Measurements from ENCODE around the gene DHRS7. TPM values are rescaled to one million over a fixed set of nuclear protein-coding genes. Genes with fewer than 3 reads are reported as not detected.

Gene DHRS7
- polyA plus RNA-seq, 2 of the 4 experiments (the other 2 are of a cell fraction), result 75.4 to 97.5 TPM

GRCh38 chr14:60094306-60094897 lies 70.8 kb downstream of the DHRS7 start:
- Histone ChIP-seq H3K9me3 (no peaks in the 10 kb centered on the region), H3K4me3 (no peak overlapping the region; the same call in 2 of the 3 replicates), H3K4me2 (peak overlapping the region; percentile 80), H3K4me1 (peaks cover 31% of the 10 kb centered on the region), H3K27ac (peak overlapping the region in 1 of 2 experiments; percentile 38; a peak in 2 of 6 replicates)
- POLR2A ChIA-PET, result no interaction called here
- no peak for FAIRE-seq
- CTCF ChIA-PET, result no interaction called here
- peak in 1 of 2 experiments; percentile 16 for DNase-seq (ENCODE audit: low read depth in 1 of 2, low spot score in 1 of 2)
- no peak for ATAC-seq
- no peak for TF ChIP-seq RAD21 (conservative IDR thresholded peaks at IDR 0.05 in 1 of 2, IDR thresholded peaks at IDR 0.05 in 1 of 2)
- no peak for TF ChIP-seq POLR2AphosphoS2 (conservative IDR thresholded peaks at IDR 0.05; ENCODE audit: low read length)
- TF ChIP-seq NR3C1 (IDR thresholded peaks at IDR 0.05), result no peak
- TF ChIP-seq RFX5 (IDR thresholded peaks at IDR 0.05), result no peak
- no peak for TF ChIP-seq CBX2 (IDR thresholded peaks at IDR 0.05; ENCODE audit: borderline replicate concordance, low read depth)
- TF ChIP-seq PHF8 (IDR thresholded peaks at IDR 0.05; ENCODE audit: borderline replicate concordance, low read depth), result no peak
- TF ChIP-seq MYC (IDR thresholded peaks at IDR 0.05; ENCODE audit: borderline replicate concordance, low read length), result no peak
- TF ChIP-seq RNF2 (IDR thresholded peaks at IDR 0.05; ENCODE audit: borderline replicate concordance, low read depth), result no peak
- TF ChIP-seq CHD2 (IDR thresholded peaks at IDR 0.05; ENCODE audit: low read length, partially characterized antibody), result no peak
- no peak for TF ChIP-seq HMGXB4 (CRISPR knock-in tag; IDR thresholded peaks at IDR 0.05; ENCODE audit: borderline replicate concordance)
- WGBS (ENCODE audit: missing lambda C conversion rate), result 80% methylated on average over 5 of the region's 5 CpGs

Other genes starting within 250 kb of the DHRS7 start
- not detected in 2 replicates for gene LRRC9, start 245.3 kb downstream of the DHRS7 start, polyA plus RNA-seq (2011; rRNA removed)
- not detected in 3 replicates for gene LRRC9, start 245.3 kb downstream of the DHRS7 start, polyA plus RNA-seq (2017; fragmentation: RNase III; extraction: RNeasy Plus Mini Kit Qiagen cat#74134 plus additional on column Dnase treatment)
- gene PCNX4, start 73.5 kb downstream of the DHRS7 start, polyA plus RNA-seq (2011; rRNA removed), result 51.0 and 94.5 TPM in 2 replicates
- gene PCNX4, start 73.5 kb downstream of the DHRS7 start, polyA plus RNA-seq (2017; fragmentation: RNase III; extraction: RNeasy Plus Mini Kit Qiagen cat#74134 plus additional on column Dnase treatment), result 24.2 to 26.0 TPM (median 24.4 TPM) in 3 replicates
- gene PPM1A, start 83.8 kb upstream of the DHRS7 start, polyA plus RNA-seq (2011; rRNA removed), result 58.3 and 76.6 TPM in 2 replicates
- 37.1 to 40.8 TPM (median 38.5 TPM) in 3 replicates for gene PPM1A, start 83.8 kb upstream of the DHRS7 start, polyA plus RNA-seq (2017; fragmentation: RNase III; extraction: RNeasy Plus Mini Kit Qiagen cat#74134 plus additional on column Dnase treatment)

Data from A549 (cell line).